Duodenal mucosa (tissue), 2 donors: ENCODE data around the gene ZMYND12.

Source experiments
- H3K27ac ChIP-seq: one replicate; pipeline ENCODE4 v1.7.0; 2013; ENCODE audit warnings: low read depth, low read length
- H3K27me3 ChIP-seq, 2 donors: one replicate each; pipeline ENCODE4 v1.7.0; 2013; ENCODE audit warnings: low read length in 2 of 2, control low read depth in 1 of 2; ENCODE audit not compliant: insufficient read depth in 2 of 2, control insufficient read depth in 1 of 2
- H3K36me3 ChIP-seq, 2 donors: one replicate each; pipeline ENCODE4 v1.7.0; 2013; ENCODE audit warnings: low read length in 2 of 2, control low read depth in 1 of 2; ENCODE audit not compliant: insufficient read depth in 2 of 2, control insufficient read depth in 1 of 2
- H3K4me1 ChIP-seq, 2 donors: one replicate each; pipeline ENCODE4 v1.7.0; 2013; ENCODE audit warnings: low read length in 2 of 2, control low read depth in 1 of 2; ENCODE audit not compliant: insufficient read depth in 2 of 2, control insufficient read depth in 1 of 2
- H3K4me3 ChIP-seq, 2 donors: one replicate each; pipeline ENCODE4 v1.7.0; 2013; ENCODE audit warnings: low read length in 2 of 2, low read depth in 1 of 2
- H3K9ac ChIP-seq, 2 donors: one replicate each; pipeline ENCODE4 v1.7.0; 2013; ENCODE audit warnings: low read length in 2 of 2, low read depth in 1 of 2
- H3K9me3 ChIP-seq, 2 donors: one replicate each; pipeline ENCODE4 v1.7.0; 2013; ENCODE audit warnings: low read length in 2 of 2, control low read depth in 1 of 2; ENCODE audit not compliant: control insufficient read depth in 1 of 2

The ZMYND12 gene

GRCh38 chr1:42449256-42449655 is 6.6 kb downstream of the ZMYND12 start:
- Histone ChIP-seq H3K9me3 (no peaks in the 10 kb centered on the region), H3K9ac (no peak overlapping the region), H3K36me3 (no peaks in the 10 kb centered on the region), H3K4me1 (no peaks in the 10 kb centered on the region), H3K27ac (no peak overlapping the region), H3K4me3 (no peak overlapping the region), H3K27me3 (no peaks in the 10 kb centered on the region)

- Histone ChIP-seq H3K4me3 (no peak overlapping the region), H3K4me1 (peaks cover 5 to 7% of the 10 kb centered on the region in 2 donors), H3K9me3 (no peaks in the 10 kb centered on the region), H3K9ac (no peak overlapping the region), H3K36me3 (no peaks in the 10 kb centered on the region), H3K27ac (no peak overlapping the region), H3K27me3 (no peaks in the 10 kb centered on the region)
Measured at GRCh38 chr1:42442662-42443061, 13.2 kb downstream of the ZMYND12 start.

- Histone ChIP-seq H3K9me3 (no peaks in the 10 kb centered on the region), H3K4me3 (no peak overlapping the region), H3K27me3 (no peaks in the 10 kb centered on the region), H3K36me3 (no peaks in the 10 kb centered on the region), H3K4me1 (peaks cover 5 to 7% of the 10 kb centered on the region in 2 donors), H3K27ac (no peak overlapping the region), H3K9ac (no peak overlapping the region)
Measured at GRCh38 chr1:42439940-42440339, 15.9 kb downstream of the ZMYND12 start.

GRCh38 chr1:42434340-42434739 is 21.5 kb downstream of the ZMYND12 start:
- no peak overlapping the region for H3K9ac ChIP-seq
- no peaks in the 10 kb centered on the region for H3K36me3 ChIP-seq
- no peak overlapping the region for H3K27ac ChIP-seq
- peaks cover 14 to 17% of the 10 kb centered on the region in 2 donors for H3K4me1 ChIP-seq
- no peak overlapping the region for H3K4me3 ChIP-seq
- H3K27me3 ChIP-seq: no peaks in the 10 kb centered on the region
- H3K9me3 ChIP-seq: no peaks in the 10 kb centered on the region

GRCh38 chr1:42433369-42433768 is 22.5 kb downstream of the ZMYND12 start:
- H3K27ac ChIP-seq: no peak overlapping the region
- peaks cover 14 to 17% of the 10 kb centered on the region in 2 donors for H3K4me1 ChIP-seq
- H3K4me3 ChIP-seq: no peak overlapping the region
- H3K9ac ChIP-seq: no peak overlapping the region
- H3K9me3 ChIP-seq: no peaks in the 10 kb centered on the region
- no peaks in the 10 kb centered on the region for H3K36me3 ChIP-seq
- H3K27me3 ChIP-seq: no peaks in the 10 kb centered on the region

GRCh38 chr1:42432714-42433113 is 23.1 kb downstream of the ZMYND12 start:
- H3K4me3 ChIP-seq: no peak overlapping the region
- no peak overlapping the region for H3K27ac ChIP-seq
- no peaks in the 10 kb centered on the region for H3K27me3 ChIP-seq
- no peaks in the 10 kb centered on the region for H3K9me3 ChIP-seq
- peaks cover 14 to 17% of the 10 kb centered on the region in 2 donors for H3K4me1 ChIP-seq
- H3K36me3 ChIP-seq: no peaks in the 10 kb centered on the region
- H3K9ac ChIP-seq: no peak overlapping the region

GRCh38 chr1:42431514-42431913 is 24.3 kb downstream of the ZMYND12 start:
- Histone ChIP-seq H3K4me3 (no peak overlapping the region), H3K27ac (no peak overlapping the region), H3K9ac (no peak overlapping the region), H3K4me1 (peaks cover 14 to 17% of the 10 kb centered on the region in 2 donors), H3K36me3 (no peaks in the 10 kb centered on the region), H3K9me3 (no peaks in the 10 kb centered on the region), H3K27me3 (no peaks in the 10 kb centered on the region)

GRCh38 chr1:42430286-42431135 is 25.3 kb downstream of the ZMYND12 start:
- peaks cover 14 to 17% of the 10 kb centered on the region in 2 donors for H3K4me1 ChIP-seq
- no peak overlapping the region for H3K4me3 ChIP-seq
- no peak overlapping the region for H3K9ac ChIP-seq
- H3K27me3 ChIP-seq: no peaks in the 10 kb centered on the region
- no peaks in the 10 kb centered on the region for H3K9me3 ChIP-seq
- H3K27ac ChIP-seq: no peak overlapping the region
- no peaks in the 10 kb centered on the region for H3K36me3 ChIP-seq

- no peaks in the 10 kb centered on the region for H3K9me3 ChIP-seq
- no peak overlapping the region for H3K27ac ChIP-seq
- H3K36me3 ChIP-seq: no peaks in the 10 kb centered on the region
- H3K9ac ChIP-seq: no peak overlapping the region
- H3K4me3 ChIP-seq: no peak overlapping the region
- H3K4me1 ChIP-seq: peaks cover 14 to 17% of the 10 kb centered on the region in 2 donors
- H3K27me3 ChIP-seq: no peaks in the 10 kb centered on the region
Measured at GRCh38 chr1:42429603-42430002, 26.2 kb downstream of the ZMYND12 start.

GRCh38 chr1:42427240-42427639 is 28.6 kb downstream of the ZMYND12 start:
- Histone ChIP-seq H3K4me3 (no peak overlapping the region), H3K9me3 (no peaks in the 10 kb centered on the region), H3K9ac (no peak overlapping the region), H3K27ac (no peak overlapping the region), H3K27me3 (no peaks in the 10 kb centered on the region), H3K4me1 (peaks cover 14 to 17% of the 10 kb centered on the region in 2 donors), H3K36me3 (no peaks in the 10 kb centered on the region)
